Renal pelvis (tissue), 4 donors: Measurements from ENCODE around the gene YBX3. TPM values are rescaled to one million over a fixed set of nuclear protein-coding genes. Genes with fewer than 3 reads are reported as not detected.

Experiments
- DNase-seq: peaks from one replicate; pipeline ENCODE4 v3.0.0-alpha.2; 2013
- polyA plus RNA-seq, 3 donors: library from polyadenylated mRNA; unstranded; fragments of 120-200 nt; gene quantifications; one replicate each; pipeline ENCODE4 v1.2.1, GENCODE V29; 2013; ENCODE audit not compliant: insufficient read length in 3 of 3

YBX3 gene
- polyA plus RNA-seq, 3 donors = 224 to 279 (median 226) TPM

DNA sequence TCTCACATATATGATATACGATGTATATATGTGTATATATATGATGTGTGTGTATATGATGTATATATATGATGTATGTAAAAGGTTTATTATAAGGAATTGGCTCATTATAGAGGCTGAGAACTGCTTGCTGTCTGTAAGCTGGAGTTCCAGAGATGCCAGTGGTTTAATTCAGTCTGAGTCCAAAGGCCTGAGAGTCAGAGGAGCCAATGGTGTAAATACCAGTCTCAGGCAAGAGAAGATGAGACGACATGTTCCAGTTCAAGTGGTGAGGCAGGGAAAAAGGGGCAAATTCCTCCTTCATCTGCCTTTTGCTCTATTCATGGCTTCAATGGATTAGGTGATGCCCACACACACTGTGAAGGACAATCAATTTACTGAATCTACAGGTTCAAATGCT lies 32.2 kb downstream of the YBX3 start:
- DNase-seq = no peak

DNA sequence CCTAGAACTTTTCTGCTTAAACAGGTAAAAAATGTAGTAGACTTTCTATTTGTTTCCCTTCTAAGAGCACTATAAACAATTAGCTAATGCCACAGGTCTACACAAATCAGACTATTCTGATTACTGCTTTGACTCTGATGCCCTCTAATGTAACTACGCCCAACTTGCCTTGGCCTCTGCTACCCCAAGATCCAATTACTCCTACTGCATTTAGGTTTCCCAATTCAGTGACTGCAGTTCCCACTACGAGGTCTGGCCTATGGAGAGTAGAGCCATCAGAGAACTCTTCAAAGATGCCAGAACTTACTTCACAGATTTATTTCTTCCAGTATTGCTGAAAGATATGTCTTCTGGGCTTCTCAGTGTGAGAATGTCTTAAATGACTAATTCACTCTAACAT lies 34.0 kb downstream of the YBX3 start:
- no peak for DNase-seq

DNA sequence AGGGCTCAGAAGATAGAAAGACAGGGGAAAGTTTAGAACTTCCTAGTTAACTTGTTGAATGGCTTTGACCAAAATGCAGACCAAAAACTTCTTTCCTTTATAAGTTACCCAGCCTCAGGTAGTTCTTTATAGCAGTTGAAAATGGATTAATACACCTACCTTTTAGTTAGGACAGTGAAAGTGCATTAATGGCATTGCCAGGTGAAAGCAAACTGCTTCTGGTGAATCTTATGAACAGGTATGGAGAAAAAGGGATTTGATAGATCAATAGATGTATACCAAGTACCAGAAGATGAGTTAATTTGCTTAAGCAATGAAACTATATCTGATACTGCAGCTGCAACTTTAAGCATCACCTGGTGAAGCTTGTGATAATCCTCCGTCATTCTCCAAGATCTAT lies 35.1 kb downstream of the YBX3 start:
- no peak for DNase-seq

DNA sequence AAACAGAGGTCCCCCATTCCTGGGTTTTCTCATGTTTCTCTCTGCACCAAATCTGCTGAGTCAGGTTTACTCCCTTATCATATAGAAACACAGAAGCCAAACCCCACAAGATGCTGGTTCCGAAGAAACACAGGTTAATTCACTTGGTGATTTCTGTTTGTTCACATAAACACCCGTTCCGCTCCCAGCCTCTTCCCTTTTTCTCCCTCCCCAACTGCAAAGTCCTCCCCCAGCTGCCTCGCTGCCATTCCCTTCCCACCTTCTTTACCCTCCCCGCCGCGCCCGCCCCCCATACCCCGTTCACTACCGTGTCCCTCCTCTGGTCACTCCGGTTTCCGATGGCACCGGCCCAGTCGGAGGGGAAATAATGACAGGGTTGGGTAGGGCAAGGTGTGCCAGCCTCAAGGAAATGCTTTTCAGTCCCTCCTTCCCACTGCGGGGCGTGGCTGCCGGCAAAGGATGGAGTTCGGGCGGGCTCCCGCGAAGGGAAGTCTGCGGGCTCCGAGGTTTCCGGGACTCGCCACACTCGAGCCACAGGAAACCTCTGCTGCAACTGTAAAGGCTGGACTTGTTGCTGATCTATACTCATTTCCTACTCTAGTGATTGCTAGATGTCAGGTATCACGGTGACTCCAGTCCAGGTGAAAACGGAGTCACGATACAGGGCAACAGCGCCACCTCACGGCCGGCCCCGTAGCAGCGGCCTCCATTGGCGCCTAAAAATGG lies 49.3 kb downstream of the YBX3 start, which contains the start of gene STYK1:
TSS of gene STYK1 (minus strand) at position 394 of the 726 bp plus-strand sequence. CDS start 39,434 bp downstream, outside the sequence.
- peak; percentile 44 for DNase-seq

DNA sequence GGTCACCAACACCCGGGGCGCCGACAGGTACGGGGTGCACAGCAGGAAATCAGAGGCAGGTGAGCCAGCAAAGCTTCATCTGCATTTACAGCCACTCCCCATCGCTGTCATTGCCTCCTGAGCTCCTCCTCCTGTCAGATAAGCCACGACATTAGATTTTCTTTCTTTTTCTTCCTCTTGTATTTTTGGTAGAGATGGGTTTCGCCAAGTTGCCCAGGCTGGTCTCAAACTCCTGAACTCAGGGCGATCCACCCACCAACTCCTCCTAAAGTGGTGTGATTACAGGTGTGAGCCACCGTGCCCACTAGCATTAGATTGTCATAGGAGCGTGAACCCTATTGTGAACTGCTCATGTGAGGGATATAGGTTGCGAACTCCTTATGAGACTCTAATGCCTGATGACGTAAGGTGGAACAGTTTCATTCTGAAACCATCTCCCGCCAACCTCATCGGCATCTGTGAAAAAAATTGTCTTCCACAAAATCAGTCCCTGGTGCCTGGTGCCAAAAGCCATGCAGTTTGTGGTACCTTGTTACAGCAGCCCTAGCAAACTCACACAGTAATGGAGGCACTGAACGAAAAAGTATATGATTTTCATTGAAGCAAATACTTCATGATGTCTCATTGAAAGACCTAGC lies 50.8 kb downstream of the YBX3 start:
- no peak for DNase-seq

DNA sequence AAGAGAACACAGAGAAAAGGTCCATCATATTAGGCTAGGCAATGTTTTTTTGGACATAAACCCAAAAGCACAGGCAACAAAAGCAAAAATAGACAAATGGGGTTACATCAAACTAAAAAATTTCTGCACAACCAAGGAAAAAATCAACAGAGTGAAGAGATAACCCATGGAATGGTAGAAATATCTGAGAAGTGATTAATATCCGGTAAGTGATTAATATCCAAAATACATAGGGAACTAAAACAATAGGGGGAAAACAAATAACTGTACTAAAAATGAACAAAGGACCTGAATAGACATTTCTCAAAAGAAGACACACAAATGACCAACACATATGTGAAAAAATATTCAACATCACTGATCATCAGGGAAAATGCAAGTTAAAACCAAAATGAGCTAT lies 53.6 kb downstream of the YBX3 start:
- no peak for DNase-seq

DNA sequence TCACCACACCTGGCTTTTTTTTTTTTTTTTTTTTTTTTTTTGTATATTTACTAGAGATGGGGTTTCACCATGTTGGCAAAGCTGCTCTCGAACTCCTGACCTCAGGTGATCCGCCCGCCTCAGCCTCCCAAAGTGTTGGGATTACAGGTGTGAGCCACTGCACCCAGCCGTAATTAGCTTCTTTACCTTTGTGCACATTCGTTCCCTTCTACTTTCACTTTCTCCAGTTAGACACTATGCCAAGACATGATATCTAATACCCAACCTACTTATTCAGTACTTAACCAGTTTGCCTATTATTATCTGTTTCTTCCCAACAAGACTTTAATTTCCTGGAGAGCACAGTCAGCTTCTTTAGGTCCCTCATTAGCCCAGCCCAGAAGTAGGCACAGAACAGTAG lies 54.6 kb downstream of the YBX3 start:
- no peak for DNase-seq

DNA sequence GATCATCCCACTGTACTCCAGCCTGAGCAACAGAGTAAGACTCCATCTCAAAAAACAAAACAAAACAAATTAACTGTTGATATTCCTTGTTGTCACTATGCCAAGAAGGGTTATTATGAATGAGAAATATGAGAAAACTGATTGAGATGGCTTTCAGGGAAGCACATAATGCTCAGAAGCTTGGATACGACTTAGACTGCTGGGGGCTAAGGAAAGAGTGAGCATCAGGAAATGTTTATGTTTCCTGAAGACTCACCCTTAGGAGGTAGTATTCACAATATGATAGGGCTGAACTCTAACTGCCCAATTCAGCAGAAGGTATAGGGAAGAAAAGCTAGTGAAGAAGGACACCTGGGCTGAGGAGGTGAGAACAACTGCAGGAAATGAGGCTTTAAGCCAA lies 55.5 kb downstream of the YBX3 start:
- DNase-seq = no peak

DNA sequence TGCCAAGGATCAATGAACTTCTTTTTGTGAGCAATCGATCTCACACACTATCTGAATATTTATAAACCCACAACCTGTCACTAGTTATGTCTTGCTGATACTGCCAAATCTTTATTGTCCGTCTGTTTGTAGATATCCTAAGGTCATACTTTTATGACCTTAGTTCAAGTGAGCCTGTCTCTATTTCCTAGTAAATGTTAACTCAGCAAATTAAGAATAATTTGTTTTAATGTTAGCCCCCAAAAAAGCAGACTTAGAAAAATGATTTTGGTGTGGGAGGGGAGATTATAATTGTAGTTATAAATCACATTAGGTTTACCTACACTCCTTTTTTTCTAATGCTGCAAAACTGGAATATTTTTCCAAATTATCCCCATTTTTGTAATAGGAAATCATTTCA lies 58.6 kb downstream of the YBX3 start:
- no peak for DNase-seq

DNA sequence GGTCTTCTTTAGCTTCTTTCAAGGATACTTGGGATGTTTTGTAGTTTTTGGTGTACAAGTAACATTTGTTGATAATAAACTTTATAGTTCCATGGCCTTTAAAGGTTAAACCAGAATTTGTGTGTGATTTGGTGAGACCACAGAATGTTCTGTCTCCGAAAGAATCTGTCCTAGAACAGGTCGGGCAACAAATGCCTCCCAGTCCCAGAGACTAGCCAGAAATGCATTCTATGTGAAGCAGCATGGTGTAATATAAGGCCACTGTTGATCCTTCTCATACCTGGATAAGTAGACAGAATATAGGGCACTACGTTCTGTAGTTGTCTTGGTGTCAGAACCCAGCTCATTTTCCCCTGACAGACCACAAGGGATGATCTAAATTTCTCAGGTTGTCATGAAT lies 59.3 kb downstream of the YBX3 start:
- no peak for DNase-seq

DNA sequence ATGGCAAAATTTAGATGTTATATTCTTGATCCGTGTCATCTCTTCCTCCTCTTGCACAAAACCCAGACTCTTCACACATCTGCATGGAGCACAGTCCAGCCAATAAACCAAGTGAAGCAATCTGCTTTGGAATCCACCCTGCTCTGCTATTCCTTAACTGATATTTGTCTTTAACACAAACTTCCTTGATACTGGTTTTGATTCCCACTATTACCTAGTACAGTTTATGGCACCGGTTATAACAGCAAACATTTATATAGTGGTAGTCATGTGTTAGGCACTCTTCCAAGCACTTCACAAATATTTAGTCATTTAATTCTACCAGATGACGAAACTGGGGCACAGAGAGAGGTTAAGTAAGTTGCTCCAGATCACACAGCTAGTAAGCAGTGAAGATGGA lies 61.8 kb downstream of the YBX3 start:
- no peak for DNase-seq

DNA sequence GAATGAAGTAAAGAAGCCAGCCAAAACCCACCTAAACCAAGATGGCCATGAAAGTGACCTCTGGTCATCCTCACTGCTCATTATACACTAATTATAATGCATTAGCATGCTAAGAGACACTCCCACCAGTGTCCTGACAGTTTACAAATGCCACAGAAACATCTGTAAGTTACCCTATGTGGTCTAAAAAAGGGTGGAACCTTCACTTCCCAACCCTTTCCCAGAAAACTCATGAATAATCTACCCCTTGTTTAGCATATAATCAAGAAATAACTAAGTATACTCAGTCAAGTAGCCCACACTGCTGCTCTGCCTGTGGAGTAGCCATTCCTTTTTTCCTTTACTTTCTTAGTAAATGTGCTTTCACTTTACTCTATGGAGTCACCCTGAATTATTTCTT lies 69.1 kb downstream of the YBX3 start:
- no peak for DNase-seq

DNA sequence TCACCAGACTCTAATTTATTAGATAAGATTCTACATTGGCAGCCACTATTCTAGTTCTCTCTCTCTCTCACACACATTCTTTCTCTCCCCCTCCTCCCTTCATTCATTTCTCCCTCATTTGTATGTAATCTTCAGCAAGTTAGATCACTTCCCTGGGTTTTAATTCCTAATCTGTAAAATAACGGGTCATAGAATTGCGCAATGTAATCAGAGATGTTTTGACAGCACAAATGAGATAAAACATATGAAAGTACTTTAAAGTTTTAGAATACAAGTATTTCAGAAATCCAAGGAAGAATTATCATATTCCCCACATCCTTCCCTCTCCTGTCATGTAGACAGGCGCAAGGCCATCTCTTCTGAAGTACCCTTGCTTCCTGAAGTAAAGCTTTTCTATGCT lies 70.9 kb downstream of the YBX3 start:
- no peak for DNase-seq

Other genes with a start within 250 kb of the YBX3 start
- 1 to 10 TPM in 2 of 3 donors, under 1 TPM in 1; 0.60 to 1.3 (median 1.3) TPM for gene EIF2S3B, start 217.4 kb downstream of the YBX3 start, polyA plus RNA-seq
- 10 to 100 TPM; 36.4 to 43.2 (median 41.1) TPM for gene MAGOHB, start 109.7 kb downstream of the YBX3 start, polyA plus RNA-seq
- gene STYK1, start 49.3 kb downstream of the YBX3 start, polyA plus RNA-seq = 1 to 10 TPM in 2 of 3 donors, under 1 TPM in 1; 0.67 to 1.8 (median 1.1) TPM
- not detected for gene TAS2R7, start 79.3 kb upstream of the YBX3 start, polyA plus RNA-seq
- gene TAS2R8, start 84.0 kb upstream of the YBX3 start, polyA plus RNA-seq = not detected
- not detected for gene TAS2R9, start 86.8 kb upstream of the YBX3 start, polyA plus RNA-seq
- 1 to 10 TPM; 1.6 to 3.6 (median 3.1) TPM for gene TAS2R10, start 103.0 kb upstream of the YBX3 start, polyA plus RNA-seq
- gene PRR4, start 126.2 kb upstream of the YBX3 start, polyA plus RNA-seq = 10 to 100 TPM in 2 of 3 donors, 1 to 10 TPM in 1; 5.9 to 11.3 (median 11.3) TPM
- gene PRH1, start 160.9 kb upstream of the YBX3 start, polyA plus RNA-seq = 10 to 100 TPM; 12.7 to 16.6 (median 15.1) TPM
- gene TAS2R13, start 186.2 kb upstream of the YBX3 start, polyA plus RNA-seq = under 1 TPM; 0.10 to 0.25 (median 0.13) TPM
- gene PRH2, start 205.9 kb upstream of the YBX3 start, polyA plus RNA-seq = under 1 TPM; 0.37 to 0.43 (median 0.40) TPM
- gene TAS2R14, start 215.9 kb upstream of the YBX3 start, polyA plus RNA-seq = 1 to 10 TPM; 2.6 to 5.3 (median 5.1) TPM